ENCODE results near the gene MRPS14.

The MRPS14 gene

GRCh38 chr1:174984952-174985351 is 38.3 kb downstream of the MRPS14 start:
- no peak for DNase-seq (ENCODE audit: low spot score)

DNA sequence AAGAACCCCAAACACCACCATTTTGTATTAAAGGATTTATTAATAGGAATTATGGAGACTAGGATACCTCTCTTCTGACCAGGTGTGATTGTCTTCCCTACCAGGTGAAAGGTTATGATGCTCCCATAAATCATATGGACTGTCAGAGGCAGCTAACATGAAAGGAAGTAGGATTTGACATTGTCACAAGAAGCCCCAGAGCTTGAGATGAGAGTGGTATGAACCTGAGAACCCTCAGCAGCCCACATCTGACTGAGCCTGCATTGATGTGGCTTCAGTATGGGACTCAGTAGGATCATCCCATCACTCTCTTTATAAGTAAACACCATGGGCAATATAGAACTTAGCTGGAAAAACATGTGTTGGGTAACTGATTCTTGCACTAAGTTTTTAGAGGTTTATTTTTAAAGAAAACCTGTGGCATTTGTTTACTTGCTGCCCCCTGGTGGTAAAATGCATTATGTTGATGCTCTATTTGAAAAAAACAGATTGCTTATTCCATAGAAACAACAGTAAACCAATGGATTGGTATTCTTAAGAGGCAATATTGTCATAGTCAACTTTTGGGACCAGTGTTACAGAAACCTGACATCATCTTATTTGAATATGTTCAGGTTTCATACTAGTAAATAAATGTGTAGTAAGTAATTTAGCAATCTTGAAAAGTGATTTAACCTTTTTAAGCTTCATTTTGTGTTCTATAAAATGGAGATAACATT is 40.1 kb downstream of the MRPS14 start:
- DNase-seq (ENCODE audit: low spot score): peak; percentile 74

GRCh38 chr1:174976436-174977108 is 46.7 kb downstream of the MRPS14 start:
- DNase-seq (ENCODE audit: low spot score): no peak

- no peak for DNase-seq (ENCODE audit: low spot score)
Measured at GRCh38 chr1:174975764-174976163, 47.5 kb downstream of the MRPS14 start.

DNA sequence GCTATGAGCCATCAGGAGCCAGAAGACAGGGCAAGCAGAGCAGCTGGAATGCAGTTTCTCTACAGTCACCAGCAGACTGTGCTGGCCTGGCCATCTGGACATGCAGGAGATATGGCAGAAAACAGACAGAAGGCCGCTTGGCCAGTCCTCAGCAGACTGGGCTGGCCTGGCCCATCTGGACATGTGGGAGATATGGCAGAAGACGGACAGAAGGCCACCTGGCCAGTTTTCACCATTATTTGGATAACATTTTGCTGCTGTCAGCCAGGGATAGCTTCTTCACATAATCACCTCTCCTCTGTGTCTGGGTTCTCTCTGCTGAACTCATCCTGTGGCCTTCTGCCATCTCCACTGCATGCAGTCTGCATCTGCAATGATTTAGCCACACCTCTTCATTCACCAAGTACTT is 48.5 kb downstream of the MRPS14 start:
- no peak for DNase-seq (ENCODE audit: low spot score)

DNA sequence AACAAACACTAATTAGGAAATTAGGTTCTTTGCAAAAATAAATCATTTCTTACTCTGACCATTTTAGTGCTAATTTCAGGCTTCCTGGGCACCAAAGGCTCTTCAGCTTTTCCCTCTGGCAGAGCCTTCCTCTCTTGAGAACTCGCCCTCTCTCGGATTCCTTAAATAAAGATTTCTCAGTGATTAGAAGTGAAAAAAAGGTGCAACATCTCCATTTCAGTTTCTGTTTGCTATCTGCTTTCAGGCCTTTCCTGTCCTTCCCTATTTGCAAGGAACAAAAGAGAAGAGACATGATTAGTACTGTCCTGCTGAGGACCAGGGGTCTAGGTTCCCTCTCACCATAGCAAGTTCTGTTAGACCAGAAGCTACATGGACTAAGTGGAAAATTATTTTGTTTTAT is 51.3 kb downstream of the MRPS14 start:
- DNase-seq (ENCODE audit: low spot score): no peak

- DNase-seq (ENCODE audit: low spot score): no peak
Measured at GRCh38 chr1:174971466-174971865, 51.8 kb downstream of the MRPS14 start.

DNA sequence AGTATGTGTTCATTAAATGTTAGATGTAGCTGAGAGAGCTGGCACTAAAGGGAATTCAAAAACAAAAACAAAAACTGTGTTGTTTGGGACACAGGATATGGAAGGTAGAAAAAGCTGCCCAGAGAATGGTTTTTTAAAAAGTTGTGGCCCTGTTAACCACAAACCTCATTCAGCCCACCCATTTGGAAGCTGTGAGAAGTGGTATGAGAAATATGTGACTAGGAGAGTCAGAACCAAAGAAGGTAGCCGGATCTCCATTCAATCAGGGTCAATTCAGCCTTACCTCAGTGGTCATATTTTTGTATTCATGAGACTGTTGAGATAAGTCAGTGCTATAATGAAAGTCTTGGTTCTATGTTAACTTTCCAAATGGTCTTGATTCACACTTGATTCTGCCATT is 53.2 kb downstream of the MRPS14 start:
- DNase-seq (ENCODE audit: low spot score): no peak

DNA sequence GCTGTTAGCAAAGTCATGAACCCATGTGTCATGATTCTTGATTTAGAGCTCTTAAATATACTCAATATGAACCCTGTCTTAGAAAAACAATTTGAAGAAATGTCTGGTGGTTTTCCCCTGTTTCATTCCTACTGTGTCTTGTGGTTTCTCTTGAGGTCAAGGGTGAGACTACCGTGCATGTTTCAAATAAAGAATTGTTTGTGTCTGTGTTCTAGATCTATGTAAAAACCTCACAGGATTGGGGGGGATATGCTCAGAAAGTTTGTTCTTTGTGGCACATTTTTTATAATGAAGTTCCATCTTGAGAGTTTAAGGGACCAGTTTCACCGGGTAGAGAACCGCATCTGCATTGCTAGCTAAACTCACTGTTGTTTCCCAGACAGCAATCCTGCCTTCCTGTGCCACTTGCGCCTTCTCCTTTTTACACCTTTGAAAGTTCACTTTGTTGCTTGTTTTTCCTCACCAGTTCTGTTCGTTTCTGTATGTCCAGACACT is 54.4 kb downstream of the MRPS14 start:
- peak; percentile 86 for DNase-seq (ENCODE audit: low spot score)

- peak; percentile 55 for DNase-seq (ENCODE audit: low spot score)
Measured at GRCh38 chr1:174967845-174968705, 55.1 kb downstream of the MRPS14 start.

GRCh38 chr1:174966008-174966572 is 57.1 kb downstream of the MRPS14 start:
- no peak for DNase-seq (ENCODE audit: low spot score)

- peak; percentile 56 for DNase-seq (ENCODE audit: low spot score)
Measured at GRCh38 chr1:174965362-174966007, 57.7 kb downstream of the MRPS14 start.

GRCh38 chr1:174964972-174965361 is 58.3 kb downstream of the MRPS14 start:
- peak; percentile 46 for DNase-seq (ENCODE audit: low spot score)

DNA sequence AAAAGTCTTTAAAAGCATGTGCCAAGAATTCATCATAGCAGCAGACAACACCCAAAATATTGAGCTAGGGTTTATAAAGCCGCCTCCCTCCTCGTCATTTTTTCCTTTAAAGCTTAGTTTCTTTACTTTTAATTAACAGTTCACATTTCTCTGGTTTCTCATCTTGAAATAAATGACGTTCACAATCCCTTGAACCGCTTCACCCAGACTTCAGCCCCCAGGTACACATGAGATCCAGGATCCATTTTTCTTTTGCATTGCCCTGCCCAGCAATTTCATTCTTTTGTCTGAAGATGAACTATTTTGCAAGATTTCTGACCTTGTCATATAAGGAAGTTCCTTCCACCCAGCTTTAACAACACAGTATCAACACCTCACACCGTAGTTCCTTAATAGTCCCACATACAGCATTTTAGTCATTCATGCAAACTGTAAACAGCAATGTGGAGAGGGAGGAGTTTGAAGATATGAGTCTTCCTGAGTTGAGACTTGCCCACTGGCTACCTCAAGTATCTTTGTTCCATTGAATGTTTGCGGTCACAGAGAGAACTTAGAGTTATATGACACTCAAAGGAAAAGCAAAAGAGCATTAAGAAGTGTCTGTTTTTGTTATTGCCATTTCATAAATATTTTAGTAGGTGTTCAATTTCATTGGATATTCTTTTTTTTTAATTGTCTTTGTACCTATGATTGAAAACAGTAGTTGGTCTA is 58.8 kb downstream of the MRPS14 start:
- peak; percentile 80 for DNase-seq (ENCODE audit: low spot score)

- DNase-seq (ENCODE audit: low spot score): peak; percentile 43
Measured at GRCh38 chr1:174963529-174964125, 59.6 kb downstream of the MRPS14 start.
